Jurkat, Clone E6-1 (cell line): ENCODE data around the gene CA5A.
"Not testable (repeated sequence)": the region's sequence is repeated elsewhere in the genome, so short reads cannot be mapped to it uniquely, and the experiment has no call there.

Experiments
- DNase-seq: peaks from one replicate; pipeline ENCODE4 v3.0.0-alpha.2; 2011; ENCODE audit warnings: low read depth, low spot score
- H3K4me3 ChIP-seq: 2 replicates; pipeline ENCODE4 v1.5.1; 2011; ENCODE audit warnings: mild to moderate bottlenecking, low read length, control low read depth, moderate library complexity

The CA5A gene

GRCh38 chr16:87929986-87930385, 6.3 kb downstream of the CA5A start:
- no peak for DNase-seq
- H3K4me3 ChIP-seq, result no peak overlapping the region

DNA sequence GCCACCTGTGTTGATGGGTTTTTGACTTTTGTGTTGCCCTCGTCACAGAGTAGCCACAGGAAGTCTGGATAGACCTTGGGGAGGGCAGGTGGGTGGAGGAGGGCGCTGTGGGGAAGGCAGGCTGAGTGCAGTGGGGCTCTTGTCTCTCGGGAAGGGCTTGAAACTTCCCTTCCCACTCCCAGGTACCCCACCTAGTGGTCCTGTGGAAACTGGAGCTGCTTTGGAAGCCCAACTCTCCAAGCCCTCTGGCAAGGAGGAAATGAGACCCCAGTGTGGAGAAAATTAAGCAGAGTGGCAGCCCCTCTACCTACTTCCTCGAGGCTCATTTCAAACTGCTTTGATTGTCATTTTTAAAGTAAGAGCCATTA, 9.2 kb downstream of the CA5A start:
- DNase-seq, result no peak
- no peak overlapping the region for H3K4me3 ChIP-seq

DNA sequence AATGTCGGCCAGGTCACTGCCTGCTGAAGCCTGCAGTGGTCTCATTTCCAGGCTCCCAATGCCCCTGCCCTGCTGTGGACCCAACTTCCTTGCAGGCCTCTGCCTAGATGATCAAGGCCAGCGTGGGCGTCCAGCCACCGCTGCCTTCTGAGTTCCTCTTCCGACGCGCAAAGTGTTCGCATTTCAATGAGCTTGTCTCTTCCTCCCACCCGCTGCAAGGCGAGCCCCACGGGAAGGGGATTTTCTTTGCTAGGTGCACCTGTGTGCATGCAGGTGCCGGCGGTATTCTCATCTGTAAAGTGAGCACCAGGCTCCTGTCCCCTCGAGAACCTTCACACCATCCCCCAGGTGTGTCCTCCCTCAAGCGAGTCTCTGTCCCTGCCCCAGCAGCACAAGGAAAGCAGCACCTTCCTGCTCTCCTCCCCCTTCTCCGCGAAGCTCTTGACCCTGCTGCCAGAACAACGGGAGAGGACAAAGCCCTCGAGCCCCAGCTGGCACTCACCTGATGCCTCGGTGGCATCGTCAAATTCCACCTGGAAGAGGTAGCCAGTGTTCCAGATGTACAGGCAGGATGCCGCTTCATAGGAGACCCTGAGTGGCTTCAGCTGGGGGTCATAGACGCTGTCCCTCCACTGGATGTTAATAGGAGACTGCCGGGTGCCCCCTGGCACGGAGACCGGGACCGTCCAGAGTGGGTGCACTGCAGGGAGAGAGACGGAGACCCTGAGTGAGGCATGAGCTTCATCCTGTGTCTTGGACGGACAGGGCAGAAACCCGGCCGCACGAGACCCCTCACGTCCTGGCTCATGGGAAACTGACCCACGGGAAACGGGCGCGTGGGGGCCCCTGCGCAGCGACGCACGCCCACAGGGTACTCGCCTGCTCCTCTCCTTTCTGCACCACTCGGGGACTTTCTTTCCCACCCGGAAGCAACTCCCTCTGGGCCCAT, 9.8 kb downstream of the CA5A start:
- H3K4me3 ChIP-seq, result no peak overlapping the region
- DNase-seq, result no peak

DNA sequence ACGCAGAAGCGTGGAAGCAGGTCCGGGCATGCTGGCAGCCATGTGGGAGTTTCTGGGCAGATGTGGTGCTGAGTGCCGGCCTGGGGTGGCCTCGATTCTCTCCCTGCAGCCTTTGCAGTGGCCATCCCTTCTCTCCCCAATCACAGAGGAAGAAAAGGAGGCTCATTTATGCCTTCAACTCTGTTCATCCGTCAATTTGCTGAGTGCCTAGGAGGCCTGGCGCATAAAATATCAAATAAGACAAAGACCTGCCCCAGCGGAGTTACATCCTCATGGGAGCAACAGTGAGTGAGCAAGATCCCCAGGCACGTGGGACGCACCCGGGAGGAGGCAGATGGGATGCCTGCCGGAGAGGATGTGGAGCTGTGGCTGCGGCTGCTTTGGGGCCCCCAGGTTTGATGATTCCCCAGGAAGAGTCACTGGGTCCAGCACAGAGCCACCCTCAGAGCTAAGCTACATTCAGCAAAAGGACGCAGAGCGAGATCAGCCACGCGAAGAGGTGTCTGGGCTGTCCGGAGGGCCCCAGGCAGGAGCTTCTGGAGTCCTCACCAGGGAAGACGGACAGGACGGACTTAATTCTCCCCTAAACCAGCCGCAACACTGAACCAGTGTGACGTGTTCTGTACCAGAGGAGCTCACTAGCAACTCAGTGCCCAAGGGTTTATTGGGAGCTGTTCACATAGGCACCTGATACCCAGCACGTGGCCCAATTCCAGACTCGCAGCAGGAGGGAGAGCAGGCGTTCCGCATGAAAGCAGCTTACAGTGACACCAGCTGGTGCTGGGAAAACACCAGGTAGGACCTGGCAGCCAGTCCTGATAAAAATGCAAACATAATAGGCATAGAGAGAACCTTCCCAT, 11.3 kb downstream of the CA5A start:
- no peak overlapping the region for H3K4me3 ChIP-seq
- no peak for DNase-seq

- DNase-seq, result no peak
Measured at GRCh38 chr16:87924041-87924810, 12.1 kb downstream of the CA5A start.

DNA sequence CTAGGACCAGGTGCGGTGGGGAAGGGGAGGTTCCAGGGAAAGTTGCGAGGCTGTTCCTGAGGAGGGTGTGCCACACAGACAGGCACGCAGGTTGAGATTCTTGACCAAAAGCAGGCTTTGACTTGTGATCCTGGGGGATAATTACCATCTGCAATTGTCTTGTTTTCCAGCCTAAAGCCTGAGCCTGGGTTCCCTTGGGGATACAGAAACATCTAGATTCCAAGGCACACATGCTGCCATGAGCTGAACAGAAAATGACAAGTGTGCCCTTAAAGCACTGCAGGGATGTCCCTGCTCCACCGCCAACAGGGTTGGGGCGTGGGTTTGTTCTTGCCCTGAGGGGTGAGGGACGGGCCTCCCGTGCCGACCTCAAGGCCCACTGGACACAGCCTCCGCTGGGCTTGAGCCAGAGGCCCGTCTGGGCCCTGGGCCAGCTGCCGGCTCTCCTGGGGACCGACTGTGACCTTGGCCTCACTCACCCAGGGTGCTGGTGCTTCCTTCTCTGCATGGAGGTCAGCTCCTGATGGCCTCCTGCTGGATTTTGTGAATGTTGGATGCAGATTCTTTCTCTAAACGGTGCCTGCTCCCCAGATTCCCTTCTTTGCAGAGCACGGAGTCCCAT, 14.0 kb downstream of the CA5A start:
- DNase-seq, result no peak
- H3K4me3 ChIP-seq, result no peak overlapping the region

More at GRCh38 chr16:87924041-87924810, 12.1 kb downstream of the CA5A start:
- no peak overlapping the region for H3K4me3 ChIP-seq

GRCh38 chr16:87921236-87921773, 15.0 kb downstream of the CA5A start:
- H3K4me3 ChIP-seq, result no peak overlapping the region
- no peak for DNase-seq

- no peak overlapping the region for H3K4me3 ChIP-seq
- DNase-seq, result no peak
Measured at GRCh38 chr16:87919681-87919994, 16.7 kb downstream of the CA5A start.

DNA sequence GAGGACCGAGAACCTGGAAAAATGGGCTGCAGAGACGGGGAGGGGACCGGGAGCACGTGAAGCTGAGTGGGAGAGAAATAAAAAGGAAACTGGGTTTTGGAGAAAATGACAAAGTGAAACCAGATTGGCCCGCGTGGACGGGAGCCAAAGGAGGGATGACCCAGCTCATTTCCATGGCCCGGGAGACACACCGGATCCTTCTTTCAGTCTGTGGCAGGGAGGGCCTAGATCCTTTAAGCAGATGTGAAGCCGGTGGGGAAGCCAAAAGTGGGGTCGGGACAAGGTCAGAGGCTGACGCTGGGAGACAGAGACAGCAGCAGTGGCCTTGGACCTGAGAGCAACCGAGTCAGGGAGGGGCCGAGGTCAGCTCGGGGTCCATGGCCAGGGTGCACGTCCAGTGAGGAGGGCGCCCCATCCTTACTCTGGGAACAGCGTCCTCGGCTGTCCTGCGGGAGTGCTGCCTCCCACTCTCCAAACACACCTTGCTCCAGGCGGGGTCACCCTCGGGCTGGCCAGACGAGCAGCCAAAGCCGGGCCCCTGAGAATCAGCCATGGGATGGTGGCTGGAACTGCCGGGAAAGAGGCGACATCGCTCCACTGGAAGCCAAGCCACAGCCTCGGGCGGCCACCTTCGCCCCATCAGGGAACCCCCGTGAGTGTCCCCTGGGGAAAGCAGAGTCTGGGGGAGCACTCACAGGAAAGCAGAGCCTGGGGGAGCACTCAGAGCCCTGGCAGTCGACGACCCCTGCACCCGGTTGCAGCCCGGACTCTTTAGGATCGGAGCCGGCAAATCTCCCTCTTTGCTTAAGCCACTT, 17.3 kb downstream of the CA5A start:
- no peak for DNase-seq
- H3K4me3 ChIP-seq, result no peak overlapping the region

DNA sequence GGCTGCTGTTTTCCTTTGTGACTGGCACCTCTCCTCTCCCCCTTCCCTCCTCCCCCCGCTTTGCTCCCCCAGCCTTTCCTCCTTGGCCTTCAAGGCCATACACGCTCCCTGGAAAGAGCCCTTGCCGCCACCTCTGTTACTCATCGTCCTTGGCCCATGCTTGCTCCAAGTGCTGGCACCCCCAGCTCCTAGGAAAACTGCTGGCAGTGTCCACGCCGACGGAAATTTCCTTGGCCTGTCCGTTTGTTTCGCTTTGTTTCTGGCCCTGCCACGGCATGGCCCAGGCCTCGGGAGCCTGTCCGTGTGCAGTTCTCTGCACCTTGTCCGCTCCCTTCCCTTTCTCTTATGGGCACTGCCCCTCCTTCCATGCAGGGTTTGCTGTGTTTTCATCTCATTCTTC, 18.0 kb downstream of the CA5A start:
- DNase-seq, result no peak
- no peak overlapping the region for H3K4me3 ChIP-seq

DNA sequence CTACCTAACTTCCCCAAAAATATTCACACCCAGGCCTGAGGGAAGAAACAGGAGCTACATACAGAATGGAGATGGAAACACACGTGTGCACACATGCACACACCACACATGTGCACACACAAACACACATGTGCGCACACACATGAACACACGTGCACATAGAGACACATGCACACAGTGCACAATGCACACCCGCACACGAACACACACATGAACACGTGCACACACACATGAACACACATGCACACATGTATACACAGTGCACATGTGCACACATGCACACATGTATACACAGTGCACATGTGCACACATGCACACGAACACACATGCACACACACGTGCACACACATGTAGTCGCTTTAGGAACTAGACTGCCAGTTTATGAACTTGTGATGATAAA, 18.8 kb downstream of the CA5A start:
- no peak for DNase-seq
- no peak overlapping the region for H3K4me3 ChIP-seq

DNA sequence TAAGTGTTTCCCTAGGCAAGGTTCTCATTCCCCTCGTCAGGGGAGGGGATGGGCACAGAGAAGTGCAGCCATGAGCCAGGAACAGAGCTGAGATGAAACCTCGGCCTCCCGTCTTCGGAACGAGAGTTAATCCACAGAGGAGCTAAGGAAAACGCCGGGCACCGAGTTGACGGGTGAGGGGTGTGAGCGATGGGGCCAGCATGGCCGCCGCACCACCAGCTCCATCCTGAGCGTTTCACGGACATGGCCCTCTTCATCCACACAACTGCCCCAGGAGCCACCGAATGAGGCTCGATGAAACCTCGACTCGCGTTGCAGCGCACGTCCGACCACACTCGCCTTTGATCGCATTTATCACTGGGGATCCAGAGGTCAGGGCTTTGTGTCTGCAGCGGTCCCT, 21.5 kb downstream of the CA5A start:
- DNase-seq, result no peak

DNA sequence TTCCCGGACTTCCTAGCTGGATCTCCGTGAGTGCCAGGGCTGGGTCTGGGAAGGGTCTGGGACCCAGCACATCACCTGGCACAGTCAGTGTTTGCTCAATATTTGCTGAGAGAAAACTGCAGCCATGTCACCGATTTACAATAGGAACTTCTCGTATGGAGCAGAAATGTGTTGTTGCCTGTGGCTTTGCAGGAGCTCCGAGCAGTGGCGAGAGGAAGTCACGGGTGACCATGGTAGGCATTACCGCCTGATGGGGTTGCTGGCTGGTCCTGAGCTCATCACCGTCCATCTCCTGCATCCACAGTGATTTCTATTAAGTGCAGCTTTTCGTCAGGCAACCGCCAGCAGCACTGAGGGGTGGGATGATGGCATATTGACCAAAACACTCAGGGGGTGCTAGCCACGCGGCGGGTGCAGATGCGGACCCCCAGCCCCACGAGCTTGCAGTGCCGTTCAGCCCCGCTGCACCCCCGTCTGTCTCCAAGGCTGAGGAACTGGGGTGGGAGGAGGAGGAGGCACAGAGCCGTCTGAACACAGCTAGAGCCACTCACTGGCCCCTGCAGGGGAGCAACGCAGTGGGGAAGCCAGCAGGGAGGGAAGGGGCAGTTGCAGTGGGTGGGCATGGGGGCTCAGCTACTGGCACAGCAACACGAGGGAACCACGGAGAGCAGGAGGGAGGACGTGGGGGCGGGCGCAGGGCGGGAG, 22.2 kb downstream of the CA5A start:
- H3K4me3 ChIP-seq, DNase-seq: not testable (repeated sequence)

More for the DNA sequence above, 21.5 kb downstream of the CA5A start:
- H3K4me3 ChIP-seq, result no peak overlapping the region

GRCh38 chr16:87912691-87913090, 23.6 kb downstream of the CA5A start:
- H3K4me3 ChIP-seq, DNase-seq: not testable (repeated sequence)

GRCh38 chr16:87911106-87911763, 25.1 kb downstream of the CA5A start:
- DNase-seq, H3K4me3 ChIP-seq: not testable (repeated sequence)

GRCh38 chr16:87909203-87909935, 27.0 kb downstream of the CA5A start:
- not testable (repeated sequence) for H3K4me3 ChIP-seq
- DNase-seq, result peak; percentile 61
